ENCODE measurements around the gene ANP32B. TPM values are rescaled to one million over a fixed set of nuclear protein-coding genes. Genes with fewer than 3 reads are reported as not detected.

Gene ANP32B
- total and polyA plus RNA-seq, 11 donors = 16.3 to 78.3 (median 57.8) TPM

DNA sequence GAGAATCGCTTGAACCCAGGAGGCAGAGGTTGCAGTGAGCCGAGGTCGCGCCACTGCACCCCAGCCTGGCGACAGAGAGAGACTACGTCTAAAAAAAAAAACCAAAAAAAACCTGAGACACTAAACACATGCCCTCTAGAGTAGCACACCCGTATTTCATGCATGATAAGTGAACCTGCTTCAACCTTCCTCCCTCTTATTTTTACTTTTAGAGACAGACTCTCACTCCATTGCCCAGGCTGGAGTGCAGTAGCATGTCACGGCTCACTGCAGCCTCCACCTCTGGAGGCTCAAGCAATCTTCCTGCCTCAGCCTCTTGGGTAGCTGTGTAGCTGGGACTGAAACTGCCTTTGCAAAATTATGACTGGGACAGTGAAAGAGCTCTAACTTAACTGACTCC, 55.8 kb downstream of the ANP32B start:
- TF ChIP-seq POLR2A (IDR thresholded peaks at IDR 0.05) (no peak), CTCF (IDR thresholded peaks at IDR 0.05) (no peak)
- no peak overlapping the region for H3K27ac ChIP-seq
- DNase-seq = no peak
- H3K4me1 ChIP-seq = peaks cover 0 to 22% (median 13%) of the 10 kb centered on the region in 12 donors
- no peaks in the 10 kb centered on the region for H3K9me3 ChIP-seq
- WGBS, 4 donors = 74 to 81% (median 80%) methylated on average over 8 of the region's 8 CpGs
- no peak for ATAC-seq
- H3K27me3 ChIP-seq = no peaks in the 10 kb centered on the region
- H3K4me3 ChIP-seq = no peak overlapping the region
- H3K36me3 ChIP-seq = no peaks in the 10 kb centered on the region
- intact Hi-C loops (cut with DNase I) = loop anchor here in 2 of 10 donors (1.0 to 10.0 kb wide), 2 partner anchors 54 to 115 kb away; partner anchors contain the start of gene ANP32B (in 1 of the 2)

GRCh38 chr9:98039607-98040017, 56.5 kb downstream of the ANP32B start:
- ATAC-seq (no peak), DNase-seq (no peak)
- no peaks in the 10 kb centered on the region for H3K36me3 ChIP-seq
- intact Hi-C loops (cut with DNase I) = loop anchor here in 1 of 10 donors (10.0 kb wide), 1 partner anchor 55 kb away; the partner anchor contains the start of gene ANP32B
- 66 to 84% (median 74%) methylated on average over 10 of the region's 10 CpGs for WGBS, 4 donors
- TF ChIP-seq CTCF (IDR thresholded peaks at IDR 0.05) (no peak), POLR2A (IDR thresholded peaks at IDR 0.05) (no peak)
- H3K4me1 ChIP-seq = peaks cover 0 to 21% (median 12%) of the 10 kb centered on the region in 12 donors
- H3K4me3 ChIP-seq = no peak overlapping the region
- H3K27ac ChIP-seq = no peak overlapping the region
- H3K9me3 ChIP-seq = no peaks in the 10 kb centered on the region
- no peaks in the 10 kb centered on the region for H3K27me3 ChIP-seq

- 95 to 98% (median 96%) methylated on average over 6 of the region's 6 CpGs for WGBS, 4 donors
- TF ChIP-seq POLR2A (IDR thresholded peaks at IDR 0.05) = no peak
- no peak for TF ChIP-seq CTCF (IDR thresholded peaks at IDR 0.05)
- intact Hi-C loops (cut with DNase I) = no loop called here
These were observed 57.1 kb downstream of the ANP32B start for GRCh38 chr9:98040212-98040611.

GRCh38 chr9:98043915-98044314, 60.8 kb downstream of the ANP32B start:
- 77 to 91% (median 85%) methylated on average over 5 of the region's 5 CpGs for WGBS, 4 donors
- Histone ChIP-seq H3K9me3 (no peaks in the 10 kb centered on the region), H3K4me3 (no peak overlapping the region), H3K36me3 (no peaks in the 10 kb centered on the region), H3K27me3 (no peaks in the 10 kb centered on the region), H3K4me1 (peaks cover 0 to 21% (median 0%) of the 10 kb centered on the region in 12 donors), H3K27ac (no peak overlapping the region)
- TF ChIP-seq CTCF (IDR thresholded peaks at IDR 0.05) (no peak), POLR2A (IDR thresholded peaks at IDR 0.05) (no peak)
- DNase-seq = no peak
- intact Hi-C loops (cut with DNase I) = no loop called here
- ATAC-seq = no peak

More at GRCh38 chr9:98040212-98040611, 57.1 kb downstream of the ANP32B start:
- DNase-seq (no peak), ATAC-seq (no peak)
- Histone ChIP-seq H3K4me1 (peaks cover 0 to 19% (median 12%) of the 10 kb centered on the region in 12 donors), H3K27me3 (no peaks in the 10 kb centered on the region), H3K36me3 (no peaks in the 10 kb centered on the region), H3K9me3 (no peaks in the 10 kb centered on the region), H3K4me3 (no peak overlapping the region), H3K27ac (no peak overlapping the region)

All from heart left ventricle (tissue), 16 donors.